SK-N-SH (cell line): ENCODE data around the gene SUPV3L1. TPM values are rescaled to one million over a fixed set of nuclear protein-coding genes. Genes with fewer than 3 reads are reported as not detected.

Source experiments
- CTCF ChIA-PET: fragments of 300-600, 350-600 bp; formaldehyde crosslinking; extraction: SDS; loops from one replicate; lab custom pipeline; 2021; lab: Yijun Ruan, JAX
- POLR2A ChIA-PET: fragments of 350-600 bp; sonication (Branson Sonifier 250); formaldehyde crosslinking; extraction: SDS; loops from one replicate; lab custom pipeline; 2020; ENCODE audit warnings: antibody characterized with exemption, inconsistent platforms; lab: Yijun Ruan, JAX
- DNase-seq: peaks from one replicate; pipeline ENCODE4 v3.0.0; 2012
- H2AFZ ChIP-seq: fragments of 200-600 bp; sonication (generic); 2 replicates; pipeline ENCODE4 v1.8.1; 2016; ENCODE audit warnings: antibody characterized with exemption, mild to moderate bottlenecking, low read depth
- H3F3A ChIP-seq: fragments of 200-600 bp; sonication (generic); replicated peaks from 2 replicates; pipeline ENCODE3; 2016; ENCODE audit warnings: antibody characterized with exemption, mild to moderate bottlenecking; ENCODE audit not compliant: insufficient read depth
- H3K27ac ChIP-seq, 2 experiments: fragments of 200-500 bp in 1 of 2; fragments of 200-600 bp in 1 of 2; sonication (Bioruptor generic) in 1 of 2; sonication (generic), shearing (Covaris generic) in 1 of 2; 2 replicates each; pipeline versions ENCODE4 v1.5.1 to v1.6.1; 2014 to 2016; ENCODE audit warnings: low read depth in 2 of 2, inconsistent platforms in 1 of 2, low read length in 1 of 2, mild to moderate bottlenecking in 1 of 2, mixed read lengths in 1 of 2
- H3K27me3 ChIP-seq: fragments of 200-600 bp; sonication (generic), shearing (Covaris generic); 2 replicates; pipeline ENCODE4 v1.6.1; 2016; ENCODE audit warnings: mixed run types; ENCODE audit not compliant: insufficient read depth
- H3K36me3 ChIP-seq, 2 experiments: fragments of 200-500 bp in 1 of 2; fragments of 200-600 bp in 1 of 2; sonication (Bioruptor generic) in 1 of 2; sonication (generic) in 1 of 2; replicated peaks in 1 of 2; 2 replicates each; pipeline versions ENCODE3 to v1.5.1; 2014 to 2016; ENCODE audit warnings: low read length in 1 of 2, mild to moderate bottlenecking in 1 of 2; ENCODE audit not compliant: insufficient read depth in 2 of 2, control insufficient read depth in 1 of 2
- H3K4me1 ChIP-seq, 2 experiments: fragments of 200-500 bp in 1 of 2; fragments of 200-600 bp in 1 of 2; sonication (Bioruptor generic) in 1 of 2; sonication (generic), shearing (Covaris generic) in 1 of 2; 2 replicates each; pipeline versions ENCODE4 v1.5.1 to v1.6.1; 2014 to 2016; ENCODE audit warnings: low read depth in 1 of 2, low read length in 1 of 2, mixed run types in 1 of 2; ENCODE audit not compliant: insufficient read depth in 2 of 2, control insufficient read depth in 1 of 2
- H3K4me2 ChIP-seq: fragments of 200-600 bp; sonication (generic), shearing (Covaris generic); 2 replicates; pipeline ENCODE4 v1.6.1; 2017; ENCODE audit warnings: mixed run types
- H3K4me3 ChIP-seq, 2 experiments: fragments of 200-500 bp in 1 of 2; fragments of 200-600 bp in 1 of 2; sonication (Bioruptor generic) in 1 of 2; sonication (generic), shearing (Covaris generic) in 1 of 2; 2 replicates each; pipeline versions ENCODE4 v1.5.1 to v1.8.1; 2014 to 2016; ENCODE audit warnings: low read depth in 2 of 2, inconsistent platforms in 1 of 2, low read length in 1 of 2, mild to moderate bottlenecking in 1 of 2, mixed read lengths in 1 of 2, moderate library complexity in 1 of 2
- H3K79me2 ChIP-seq: fragments of 200-600 bp; sonication (generic); 2 replicates; pipeline ENCODE4 v1.8.1; 2017; ENCODE audit warnings: mild to moderate bottlenecking; ENCODE audit not compliant: insufficient read depth
- H3K9ac ChIP-seq: fragments of 200-600 bp; sonication (generic); 2 replicates; pipeline ENCODE4 v1.6.1; 2017; ENCODE audit warnings: mixed run types
- H3K9me2 ChIP-seq: fragments of 200-600 bp; sonication (generic); 2 replicates; pipeline ENCODE4 v1.6.1; 2017; ENCODE audit warnings: mixed run types
- H3K9me3 ChIP-seq: fragments of 200-600 bp; sonication (generic); 2 replicates; pipeline ENCODE4 v1.6.1; 2017; ENCODE audit warnings: mixed run types, mild to moderate bottlenecking, moderate library complexity
- H4K20me1 ChIP-seq: fragments of 200-600 bp; sonication (generic); 2 replicates; pipeline ENCODE4 v1.6.1; 2017; ENCODE audit warnings: mild to moderate bottlenecking, mixed run types; ENCODE audit not compliant: insufficient read depth
- CTCF ChIP-seq: fragments of 200-600 bp; sonication (generic); IDR thresholded peaks from 2 replicates; pipeline ENCODE4 v1.6.1; 2017; ENCODE audit warnings: antibody characterized with exemption, mild to moderate bottlenecking, moderate library complexity
- RAD21 ChIP-seq: IDR thresholded peaks from 2 replicates; pipeline ENCODE4 v1.6.1; 2012; ENCODE audit warnings: mild to moderate bottlenecking, low read length
- WGBS: methylation state at CpG from one replicate; pipeline ENCODE4 v1.1.6; 2017; ENCODE audit warnings: low lambda C conversion rate; 5-methylcytosine and 5-hydroxymethylcytosine counted together
- polyA plus RNA-seq, 3 experiments: library from polyadenylated mRNA; depleted of rRNA; stranded (reverse); fragments of >200 nt; gene quantifications; 2 replicates each; pipeline ENCODE4 v1.2.3, GENCODE V29; 2012
- TF ChIP-seq, protein P1 (sequence below): fragments of 150-350 bp; IDR thresholded peaks from 2 replicates; pipeline ENCODE4 v1.6.1; 2016; ENCODE audit warnings: mild to moderate bottlenecking, low read depth, low read length
- TF ChIP-seq, protein P2 (sequence below): IDR thresholded peaks from 2 replicates; pipeline ENCODE4 v1.6.1; 2012; ENCODE audit warnings: mild to moderate bottlenecking, low read depth, low read length, moderate library complexity
- TF ChIP-seq, protein P3 (sequence below): fragments of 150-350 bp; IDR thresholded peaks from 2 replicates; pipeline ENCODE4 v1.6.1; 2017; ENCODE audit warnings: antibody characterized with exemption, low read length, low read depth, borderline replicate concordance

SUPV3L1 gene
- polyA plus RNA-seq, 1 of the 3 experiments (the other 2 are of a cell fraction) = 19.8 TPM

GRCh38 chr10:69176823-69177222 lies 3.2 kb upstream of the SUPV3L1 start:
- WGBS = 61% methylated on average over 2 of the region's 2 CpGs

More at GRCh38 chr10:69176823-69177222, 3.2 kb upstream of the SUPV3L1 start:
- POLR2A ChIA-PET = no interaction called here
- no peak overlapping the region for H2AFZ ChIP-seq
- peaks cover 0 to 9% of the 10 kb centered on the region in 2 experiments; a peak in 2 of 4 replicates for H3K4me1 ChIP-seq
- peaks cover 4% of the 10 kb centered on the region for H3F3A ChIP-seq
- no peaks in the 10 kb centered on the region for H3K9me2 ChIP-seq
- H3K4me2 ChIP-seq = no peak overlapping the region
- no peaks in the 10 kb centered on the region for H3K27me3 ChIP-seq
- no peak overlapping the region for H3K4me3 ChIP-seq
- H3K36me3 ChIP-seq = peaks cover 8 to 13% of the 10 kb centered on the region in 2 experiments
- H3K27ac ChIP-seq = no peak overlapping the region
- H4K20me1 ChIP-seq = no peaks in the 10 kb centered on the region
- no peaks in the 10 kb centered on the region for H3K9me3 ChIP-seq
- CTCF ChIA-PET = no interaction called here
- TF ChIP-seq CTCF (no peak), RAD21 (no peak)
- TF ChIP-seq, protein P1, sequence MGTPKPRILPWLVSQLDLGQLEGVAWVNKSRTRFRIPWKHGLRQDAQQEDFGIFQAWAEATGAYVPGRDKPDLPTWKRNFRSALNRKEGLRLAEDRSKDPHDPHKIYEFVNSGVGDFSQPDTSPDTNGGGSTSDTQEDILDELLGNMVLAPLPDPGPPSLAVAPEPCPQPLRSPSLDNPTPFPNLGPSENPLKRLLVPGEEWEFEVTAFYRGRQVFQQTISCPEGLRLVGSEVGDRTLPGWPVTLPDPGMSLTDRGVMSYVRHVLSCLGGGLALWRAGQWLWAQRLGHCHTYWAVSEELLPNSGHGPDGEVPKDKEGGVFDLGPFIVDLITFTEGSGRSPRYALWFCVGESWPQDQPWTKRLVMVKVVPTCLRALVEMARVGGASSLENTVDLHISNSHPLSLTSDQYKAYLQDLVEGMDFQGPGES = no peak
- TF ChIP-seq, protein P2, sequence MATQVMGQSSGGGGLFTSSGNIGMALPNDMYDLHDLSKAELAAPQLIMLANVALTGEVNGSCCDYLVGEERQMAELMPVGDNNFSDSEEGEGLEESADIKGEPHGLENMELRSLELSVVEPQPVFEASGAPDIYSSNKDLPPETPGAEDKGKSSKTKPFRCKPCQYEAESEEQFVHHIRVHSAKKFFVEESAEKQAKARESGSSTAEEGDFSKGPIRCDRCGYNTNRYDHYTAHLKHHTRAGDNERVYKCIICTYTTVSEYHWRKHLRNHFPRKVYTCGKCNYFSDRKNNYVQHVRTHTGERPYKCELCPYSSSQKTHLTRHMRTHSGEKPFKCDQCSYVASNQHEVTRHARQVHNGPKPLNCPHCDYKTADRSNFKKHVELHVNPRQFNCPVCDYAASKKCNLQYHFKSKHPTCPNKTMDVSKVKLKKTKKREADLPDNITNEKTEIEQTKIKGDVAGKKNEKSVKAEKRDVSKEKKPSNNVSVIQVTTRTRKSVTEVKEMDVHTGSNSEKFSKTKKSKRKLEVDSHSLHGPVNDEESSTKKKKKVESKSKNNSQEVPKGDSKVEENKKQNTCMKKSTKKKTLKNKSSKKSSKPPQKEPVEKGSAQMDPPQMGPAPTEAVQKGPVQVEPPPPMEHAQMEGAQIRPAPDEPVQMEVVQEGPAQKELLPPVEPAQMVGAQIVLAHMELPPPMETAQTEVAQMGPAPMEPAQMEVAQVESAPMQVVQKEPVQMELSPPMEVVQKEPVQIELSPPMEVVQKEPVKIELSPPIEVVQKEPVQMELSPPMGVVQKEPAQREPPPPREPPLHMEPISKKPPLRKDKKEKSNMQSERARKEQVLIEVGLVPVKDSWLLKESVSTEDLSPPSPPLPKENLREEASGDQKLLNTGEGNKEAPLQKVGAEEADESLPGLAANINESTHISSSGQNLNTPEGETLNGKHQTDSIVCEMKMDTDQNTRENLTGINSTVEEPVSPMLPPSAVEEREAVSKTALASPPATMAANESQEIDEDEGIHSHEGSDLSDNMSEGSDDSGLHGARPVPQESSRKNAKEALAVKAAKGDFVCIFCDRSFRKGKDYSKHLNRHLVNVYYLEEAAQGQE = no peak
- TF ChIP-seq, protein P3, sequence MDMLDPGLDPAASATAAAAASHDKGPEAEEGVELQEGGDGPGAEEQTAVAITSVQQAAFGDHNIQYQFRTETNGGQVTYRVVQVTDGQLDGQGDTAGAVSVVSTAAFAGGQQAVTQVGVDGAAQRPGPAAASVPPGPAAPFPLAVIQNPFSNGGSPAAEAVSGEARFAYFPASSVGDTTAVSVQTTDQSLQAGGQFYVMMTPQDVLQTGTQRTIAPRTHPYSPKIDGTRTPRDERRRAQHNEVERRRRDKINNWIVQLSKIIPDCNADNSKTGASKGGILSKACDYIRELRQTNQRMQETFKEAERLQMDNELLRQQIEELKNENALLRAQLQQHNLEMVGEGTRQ = no peak
- TF ChIP-seq, all 33 proteins: peak for 0
- DNase-seq = no peak
- peaks cover 17% of the 10 kb centered on the region for H3K79me2 ChIP-seq
- H3K9ac ChIP-seq = no peak overlapping the region
